GM21825 (cell line): Measurements from ENCODE around the gene APOL4.
"Not testable (repeated sequence)": the region's sequence is repeated elsewhere in the genome, so short reads cannot be mapped to it uniquely, and the experiment has no call there.

Source experiments
- ATAC-seq: cut with Tn5 transposase; IDR thresholded peaks from one replicate; pipeline ENCODE4 v1.9.1; 2021; ENCODE audit warnings: mild to moderate bottlenecking, moderate library complexity; ENCODE audit not compliant: unreplicated experiment

Gene APOL4

DNA sequence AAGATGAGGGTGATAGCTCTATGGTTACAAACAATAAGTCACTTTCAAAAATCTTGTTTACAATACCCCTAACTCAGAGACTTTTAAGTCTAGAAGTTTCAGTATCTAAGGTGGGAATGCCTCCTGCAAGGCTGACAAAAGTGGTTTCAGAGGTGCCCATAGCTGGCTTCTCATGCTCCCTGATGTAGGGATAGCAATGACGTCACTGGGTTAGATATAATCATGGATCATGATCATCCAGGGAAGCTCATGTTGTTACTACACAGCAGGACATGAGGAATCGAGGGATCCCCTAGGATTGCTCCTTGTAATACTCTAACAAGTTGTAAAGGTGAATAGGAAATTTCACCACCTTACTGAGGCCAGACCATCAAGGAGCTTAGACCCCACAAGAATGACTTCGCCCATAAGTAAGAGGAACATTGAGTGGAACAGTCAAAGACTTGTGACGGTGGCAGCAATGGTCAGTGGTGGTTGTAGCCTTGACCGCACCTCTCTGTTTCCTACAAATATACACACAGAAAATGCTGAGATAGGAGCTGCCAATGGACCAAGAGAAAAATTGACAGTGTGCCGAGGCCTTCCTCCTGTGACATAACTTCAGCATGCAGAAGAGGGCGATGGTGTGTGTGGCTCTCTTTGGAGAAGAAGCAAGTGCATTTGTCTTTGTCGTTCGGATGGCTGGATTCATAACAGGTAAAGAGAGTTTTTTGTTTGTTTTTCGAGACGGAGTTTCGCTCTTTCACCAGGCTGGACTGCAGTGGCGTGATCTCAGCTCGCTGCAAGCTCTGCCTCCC lies 15.6 kb downstream of the APOL4 start:
- ATAC-seq: no peak

DNA sequence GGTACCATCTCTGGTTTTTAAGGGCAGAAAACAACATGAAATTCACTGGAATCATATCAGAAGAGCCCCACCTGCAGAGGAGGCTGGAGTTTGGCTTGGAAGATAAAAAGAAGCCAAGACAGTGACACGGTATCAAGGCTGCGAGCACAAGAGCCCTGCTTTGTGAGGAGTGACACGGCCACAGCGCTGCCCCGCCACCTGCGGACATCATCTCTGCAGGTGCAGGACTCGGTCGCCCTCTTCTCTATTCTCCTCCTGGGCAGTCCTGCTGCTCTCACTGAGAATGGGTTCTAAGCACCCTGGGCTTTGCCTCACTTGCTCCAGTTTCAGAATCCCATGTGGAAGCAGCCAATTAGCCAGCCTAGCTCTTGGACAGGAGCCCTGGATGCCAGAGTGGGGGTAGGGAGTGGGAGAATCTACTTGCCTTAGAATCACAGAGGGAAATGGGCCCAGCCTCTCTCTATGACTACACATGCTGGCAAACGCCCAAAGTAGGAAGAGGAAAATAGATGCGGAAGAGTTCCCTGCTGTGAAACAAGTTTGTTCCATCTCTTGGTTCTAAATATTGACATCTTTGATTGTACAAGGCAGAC lies 17.1 kb downstream of the APOL4 start:
- ATAC-seq: no peak

- no peak for ATAC-seq
Measured at GRCh38 chr22:36183446-36183845, 18.2 kb downstream of the APOL4 start.

DNA sequence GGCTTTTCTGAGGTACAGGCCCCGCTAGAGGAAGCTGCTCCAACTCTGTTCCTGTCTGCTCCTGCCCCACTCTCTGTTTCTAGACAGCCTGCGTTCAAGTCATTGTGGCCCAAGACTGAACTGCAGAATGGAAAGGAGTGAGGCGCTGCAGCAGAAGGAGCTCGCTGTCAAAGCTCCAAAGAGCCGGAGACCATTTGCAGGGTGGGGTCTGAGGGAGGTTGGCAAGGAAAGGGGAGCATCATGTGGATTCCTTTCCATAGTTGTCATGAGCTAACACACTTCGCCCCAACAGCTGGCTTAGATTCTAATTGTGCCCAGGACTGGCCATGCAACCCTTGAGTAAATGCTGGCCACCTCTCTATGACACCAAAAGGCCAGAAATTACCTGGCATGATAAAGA lies 18.8 kb downstream of the APOL4 start:
- no peak for ATAC-seq

DNA sequence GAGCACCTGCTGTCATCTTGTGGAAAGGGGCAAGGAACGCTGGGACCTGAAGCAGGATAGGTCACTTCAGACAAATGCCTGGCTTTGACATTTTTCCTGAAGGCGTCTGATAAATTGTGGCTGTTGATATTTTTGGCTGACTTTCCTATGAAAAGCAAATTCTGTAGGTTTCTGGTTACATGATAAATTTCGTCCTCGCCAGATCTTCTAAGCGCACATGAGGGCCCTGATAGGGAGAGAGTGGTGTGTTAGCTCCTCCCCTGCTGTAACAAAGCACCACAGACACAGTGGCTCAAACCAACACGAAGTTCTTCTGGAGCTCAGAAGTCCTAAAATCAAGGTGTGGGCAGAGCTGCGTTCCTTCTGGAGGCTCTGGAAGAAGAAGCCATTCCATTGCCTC lies 19.6 kb downstream of the APOL4 start:
- ATAC-seq: no peak

DNA sequence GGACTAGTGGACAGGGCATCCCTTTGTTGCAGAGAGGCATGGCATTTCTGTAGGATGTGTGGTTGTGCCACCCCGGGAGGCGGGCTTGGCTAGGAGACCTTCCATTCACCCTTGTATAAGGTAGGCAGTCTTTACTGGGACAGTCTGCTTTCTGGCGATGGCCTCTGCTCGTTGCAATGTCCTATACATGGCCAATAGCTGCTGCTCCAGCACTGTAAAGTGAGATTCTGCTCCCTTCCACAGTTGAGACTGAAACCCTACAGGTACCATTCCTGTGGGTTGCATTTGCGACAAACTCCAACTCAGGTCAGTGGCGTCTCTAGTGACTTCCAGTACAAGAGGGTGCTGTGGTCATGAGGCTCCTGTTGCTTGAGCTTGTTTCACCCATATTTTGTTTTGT lies 20.7 kb downstream of the APOL4 start:
- no peak for ATAC-seq

GRCh38 chr22:36180038-36180880 lies 21.4 kb downstream of the APOL4 start:
- ATAC-seq: no peak

DNA sequence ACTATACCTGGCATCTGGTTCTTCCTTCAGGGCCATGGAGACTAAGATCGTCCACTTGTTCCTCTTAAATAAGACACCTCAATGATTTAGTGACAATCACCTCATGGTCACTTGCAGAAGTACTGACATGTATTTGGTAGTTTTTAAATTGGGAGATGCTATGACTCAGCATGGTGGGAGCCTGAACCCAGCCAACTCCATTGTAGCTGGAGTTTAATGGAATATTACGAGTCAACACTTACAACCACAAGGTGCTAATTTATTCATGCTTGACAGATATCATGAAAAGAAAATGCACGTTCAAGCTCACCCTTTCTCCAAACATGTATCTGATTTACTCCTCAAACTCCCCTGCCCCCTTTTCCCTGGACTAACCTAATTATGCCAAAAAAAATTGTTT lies 24.4 kb downstream of the APOL4 start:
- no peak for ATAC-seq

GRCh38 chr22:36175892-36176291 lies 25.7 kb downstream of the APOL4 start:
- no peak for ATAC-seq

DNA sequence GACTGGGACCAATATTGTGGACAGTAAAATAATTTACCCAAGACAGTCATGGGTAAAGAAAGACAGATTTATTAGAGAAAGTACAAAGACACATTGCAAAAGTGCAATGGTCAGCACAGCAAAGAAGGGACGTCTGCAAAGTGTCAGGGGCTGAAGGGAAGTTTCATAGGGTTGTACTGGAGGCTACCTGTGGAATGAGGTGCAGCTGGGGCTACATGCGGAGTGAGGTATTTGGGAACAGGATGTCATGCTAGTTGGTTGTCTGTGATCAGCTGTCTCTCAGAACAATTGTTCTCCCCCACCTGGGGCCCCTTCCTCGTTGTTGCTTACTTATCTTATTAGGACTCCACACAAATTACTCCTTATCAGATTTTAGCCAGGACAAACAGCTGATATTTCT lies 29.7 kb downstream of the APOL4 start:
- no peak for ATAC-seq

DNA sequence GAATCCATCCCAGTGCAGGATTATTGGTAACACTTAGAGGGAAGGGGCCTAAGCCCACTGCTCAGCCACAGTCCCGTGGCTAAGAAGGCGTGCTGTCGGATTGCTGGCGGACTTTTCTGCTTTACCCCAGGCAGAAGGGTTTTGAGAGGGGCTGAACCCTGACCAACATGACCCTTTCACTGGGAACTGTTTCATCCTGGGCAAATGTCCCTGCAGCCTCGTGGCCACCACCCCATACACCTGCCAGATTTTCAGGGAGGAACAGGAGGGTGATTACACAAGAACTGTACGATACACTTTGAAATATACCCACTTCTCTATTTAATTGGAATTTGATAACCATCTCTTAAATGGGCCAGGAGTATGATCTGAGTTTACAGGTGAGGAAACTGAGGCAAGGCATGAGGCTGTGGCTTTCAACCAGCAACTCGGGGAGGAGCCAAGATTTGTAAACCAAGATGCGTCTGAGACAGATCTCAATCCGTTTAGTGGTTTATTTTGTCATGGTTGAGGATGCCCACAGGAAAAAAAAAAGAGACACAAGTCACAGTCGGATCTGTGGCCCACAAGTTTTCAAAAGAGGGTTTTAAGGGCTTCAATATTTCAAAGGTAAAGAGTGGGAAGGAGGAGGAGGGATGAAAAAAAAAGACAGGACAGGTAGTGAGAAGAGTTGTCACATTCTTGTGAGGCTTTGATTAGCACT lies 34.9 kb downstream of the APOL4 start:
- ATAC-seq: no peak

DNA sequence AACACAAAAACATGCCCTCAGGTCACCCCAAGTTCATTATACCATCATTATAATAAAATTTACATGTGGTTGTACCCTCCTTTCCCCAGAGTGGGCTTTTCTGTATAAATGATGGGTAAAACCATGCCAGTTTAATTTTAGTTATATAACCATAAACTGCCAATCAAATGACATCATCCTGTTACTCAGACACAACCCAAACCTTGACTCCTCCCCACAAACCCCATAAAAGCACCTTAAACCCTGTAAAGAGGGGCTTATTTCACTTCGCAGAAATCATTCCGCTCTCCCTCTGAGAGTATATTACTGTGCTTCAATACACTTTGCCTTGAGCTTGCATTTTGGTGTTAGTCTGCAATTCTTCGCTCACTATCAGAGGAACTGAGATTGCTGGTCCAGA lies 35.5 kb downstream of the APOL4 start:
- no peak for ATAC-seq

- ATAC-seq: no peak
Measured at GRCh38 chr22:36165141-36165540, 36.5 kb downstream of the APOL4 start.

- no peak for ATAC-seq
Measured at GRCh38 chr22:36164621-36165020, 37.0 kb downstream of the APOL4 start.

- no peak for ATAC-seq
Measured at GRCh38 chr22:36163497-36163896, 38.1 kb downstream of the APOL4 start.

- no peak for ATAC-seq
Measured at GRCh38 chr22:36162127-36163034, 39.2 kb downstream of the APOL4 start.

DNA sequence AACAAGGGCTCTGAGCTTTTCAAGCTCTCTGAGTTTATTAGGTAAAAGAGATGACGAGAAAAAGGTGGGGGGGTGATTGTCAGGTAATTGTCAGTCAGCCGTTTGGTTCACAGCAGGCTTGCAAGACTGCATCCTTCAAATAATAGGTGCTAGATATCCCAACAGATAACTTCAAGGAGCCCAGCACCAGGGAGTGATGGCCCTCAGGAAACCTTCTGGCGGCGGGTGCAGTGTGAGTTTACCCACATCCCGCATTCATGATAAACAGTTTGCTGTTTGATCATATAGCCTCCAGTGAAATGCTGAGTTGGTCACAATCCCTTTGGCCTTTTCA lies 39.8 kb downstream of the APOL4 start:
- not testable (repeated sequence) for ATAC-seq

- no peak for ATAC-seq
Measured at GRCh38 chr22:36160499-36160942, 41.1 kb downstream of the APOL4 start, which contains the start of gene APOL3. APOL3 (minus strand) TSS chr22:36160755; CDS start chr22:36149055, 11,700 bp downstream.

DNA sequence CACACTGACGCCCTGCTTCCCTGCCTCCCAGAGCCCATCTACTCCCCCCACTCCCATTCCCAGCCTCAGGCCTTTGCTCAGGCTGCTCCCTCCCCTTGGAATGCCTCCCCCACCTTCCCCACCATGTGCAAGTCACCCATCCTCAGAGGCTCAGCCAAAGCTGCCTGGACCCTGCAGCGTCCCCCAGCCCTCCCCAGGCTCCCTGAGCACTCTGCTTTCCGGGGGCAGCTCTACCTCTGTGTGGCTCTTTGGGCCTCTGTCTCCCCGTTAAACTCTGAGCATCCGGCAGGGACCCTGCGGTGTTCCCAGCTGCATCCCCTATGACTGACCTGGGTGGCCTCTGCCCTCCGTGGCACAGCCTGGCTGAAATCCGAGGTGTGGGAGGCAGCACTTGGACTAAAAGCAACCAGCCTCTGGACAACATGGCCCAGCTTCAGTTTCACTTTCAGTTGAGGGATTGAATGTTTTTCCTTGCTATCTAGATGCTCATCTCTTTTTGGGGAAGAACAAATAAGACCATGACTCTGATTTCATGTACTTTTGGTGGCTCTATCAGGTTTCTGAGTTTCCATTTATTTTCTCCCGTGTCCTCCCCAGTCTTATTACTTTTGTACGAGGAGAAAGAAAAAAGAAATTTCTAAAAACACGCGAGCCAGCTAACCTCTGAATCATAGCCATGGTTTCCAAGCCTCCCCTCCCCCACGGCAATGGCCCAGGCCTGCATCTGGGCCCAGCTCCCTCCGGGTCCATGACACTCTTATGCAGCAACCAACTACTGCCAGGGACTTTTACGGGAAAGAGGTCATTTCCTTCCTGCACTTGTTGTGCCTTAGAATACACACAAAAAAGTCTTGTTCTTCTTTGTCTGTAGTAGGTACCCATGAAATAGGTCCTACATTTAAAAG lies 44.8 kb downstream of the APOL4 start:
- ATAC-seq: no peak
